Daoy (cell line): ENCODE results near the gene SHOC1. TPM values are rescaled to one million over a fixed set of nuclear protein-coding genes. Genes with fewer than 3 reads are reported as not detected.
A peak's percentile ranks its signal among the peaks of the same experiment; 100 is the strongest.
"Not testable (repeated sequence)": the region's sequence is repeated elsewhere in the genome, so short reads cannot be mapped to it uniquely, and the experiment has no call there.

ENCODE experiments used
- DNase-seq: peaks from one replicate; pipeline ENCODE4 v3.0.0-alpha.2; 2015; ENCODE audit warnings: low read depth
- total RNA-seq: library from RNA; depleted of rRNA; stranded (reverse); fragments of >200 nt; shearing (Covaris generic); gene quantifications from 2 replicates; pipeline ENCODE4 v1.2.3, GENCODE V29; 2014; rRNA removed

SHOC1 gene
- total RNA-seq, 1 experiment from 2014 or later, result not detected

GRCh38 chr9:111805262-111805661, 10.5 kb upstream of the SHOC1 start:
- no peak for DNase-seq

DNA sequence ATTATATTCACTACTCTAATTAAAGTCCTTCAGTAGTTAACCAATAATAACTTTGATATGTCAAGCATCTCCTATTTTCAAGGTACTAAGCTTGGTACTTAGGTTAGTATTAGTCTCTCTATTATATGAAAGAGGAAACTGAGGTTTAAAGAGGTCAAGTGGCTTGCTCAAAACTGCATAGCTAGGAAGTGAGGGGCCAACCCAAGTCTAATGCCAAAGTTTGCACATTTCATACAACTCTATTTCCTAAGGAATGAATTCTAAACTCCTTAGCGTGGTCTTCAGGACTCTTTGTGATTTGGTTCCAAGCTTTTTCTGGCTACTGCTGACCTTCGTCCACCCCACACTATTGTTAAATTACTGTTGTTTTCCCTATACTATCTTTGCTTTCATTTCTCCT, 9.9 kb upstream of the SHOC1 start:
- no peak for DNase-seq

DNA sequence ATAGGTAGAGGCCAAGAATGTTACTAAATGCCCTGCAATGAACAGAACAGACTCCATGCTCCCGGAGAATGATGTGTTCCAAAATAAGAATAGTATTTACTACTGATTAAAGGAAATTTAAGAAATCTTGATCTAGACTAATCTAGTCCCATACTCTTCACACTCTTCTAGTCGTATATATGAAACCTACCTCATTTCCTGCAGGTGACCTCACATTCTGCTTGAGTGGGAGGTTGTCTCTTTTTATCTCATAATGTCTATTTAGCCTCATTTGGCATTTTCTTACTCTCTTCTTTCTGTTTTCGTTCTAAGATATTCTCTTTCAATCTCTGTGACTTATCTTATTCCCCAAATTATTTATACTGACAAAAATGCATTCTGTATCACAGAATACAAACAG, 9.2 kb upstream of the SHOC1 start:
- no peak for DNase-seq

GRCh38 chr9:111799915-111800526, 5.3 kb upstream of the SHOC1 start:
- no peak for DNase-seq

DNA sequence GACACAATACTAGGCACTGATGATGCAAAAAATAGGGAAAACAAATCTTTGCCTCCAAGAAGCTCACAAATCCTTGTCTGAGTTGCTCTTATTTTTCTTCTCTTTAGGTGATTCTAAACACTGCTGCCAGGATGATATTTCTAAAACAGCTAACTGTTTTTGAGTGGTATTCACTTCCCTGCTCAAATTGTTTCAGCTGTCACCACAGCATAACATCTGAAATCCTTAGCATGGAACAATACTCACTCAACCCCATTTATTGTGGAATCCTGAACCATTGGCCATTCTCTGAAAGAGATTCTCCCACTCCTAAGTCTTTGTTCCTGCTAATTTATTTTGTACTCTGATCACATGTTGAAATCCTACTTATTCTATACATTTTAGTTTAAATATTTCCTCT, 4.8 kb upstream of the SHOC1 start:
- no peak for DNase-seq

DNA sequence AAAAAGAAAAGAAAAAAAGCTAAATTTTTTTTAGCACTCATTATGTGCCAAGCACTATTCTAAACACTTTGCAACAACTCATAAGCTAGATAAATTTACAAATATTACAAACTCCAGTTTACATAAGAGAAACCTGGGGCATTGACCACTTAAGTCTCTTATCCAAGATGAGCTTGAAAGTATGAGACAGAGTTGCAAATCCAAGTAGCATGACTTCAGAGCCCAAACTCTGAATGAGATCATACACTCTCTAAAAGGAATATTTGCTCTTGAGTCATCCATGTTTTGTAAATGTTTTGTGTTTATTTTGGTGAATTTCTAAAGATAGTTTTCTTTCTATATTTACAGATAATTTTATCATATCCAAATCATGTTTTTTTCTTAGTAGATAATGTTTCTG, 4.0 kb upstream of the SHOC1 start:
- DNase-seq, result peak; percentile 10

GRCh38 chr9:111795557-111795839, 761 bp upstream of the SHOC1 start:
- no peak for DNase-seq

GRCh38 chr9:111791821-111792220, 2.9 kb downstream of the SHOC1 start:
- not testable (repeated sequence) for DNase-seq

DNA sequence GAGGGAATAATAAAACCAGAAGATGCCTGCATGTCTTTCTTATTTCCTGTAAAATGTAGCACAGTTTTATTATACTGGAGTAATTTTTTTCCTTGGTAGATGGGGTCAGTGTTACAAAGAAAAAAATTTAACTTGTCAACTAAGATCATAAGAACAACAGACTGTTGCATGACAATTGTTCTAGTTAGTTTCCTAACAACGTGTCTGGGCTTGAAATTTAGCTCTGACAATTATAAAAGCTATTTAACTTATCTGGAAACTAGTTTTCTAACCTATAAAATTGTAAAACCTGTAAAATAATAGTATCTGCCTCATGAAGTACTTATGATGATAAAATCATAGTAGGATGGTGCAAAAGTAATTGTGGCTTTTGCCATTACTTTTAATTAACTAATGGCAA, 4.9 kb downstream of the SHOC1 start:
- no peak for DNase-seq

- DNase-seq, result no peak
These were observed 10.9 kb downstream of the SHOC1 start for GRCh38 chr9:111783857-111784256.

DNA sequence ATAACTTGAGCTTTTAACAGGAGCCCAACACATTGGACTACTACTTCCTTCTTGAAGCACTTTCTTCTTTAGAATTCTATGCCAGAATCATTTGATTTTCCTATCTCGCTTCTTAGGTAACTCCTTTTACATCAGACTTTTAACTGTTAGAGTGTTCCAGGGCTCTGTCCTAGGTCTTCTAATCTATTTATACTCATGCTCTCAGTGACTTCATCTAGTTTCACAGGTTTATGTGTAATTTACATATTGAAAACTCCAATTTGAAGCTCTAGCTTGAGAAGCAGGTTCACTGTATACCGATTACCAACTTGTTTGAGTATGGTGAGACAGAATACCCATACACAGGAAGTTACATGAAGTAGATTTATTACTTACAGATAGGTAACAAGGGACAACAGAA, 11.3 kb downstream of the SHOC1 start:
- no peak for DNase-seq

DNA sequence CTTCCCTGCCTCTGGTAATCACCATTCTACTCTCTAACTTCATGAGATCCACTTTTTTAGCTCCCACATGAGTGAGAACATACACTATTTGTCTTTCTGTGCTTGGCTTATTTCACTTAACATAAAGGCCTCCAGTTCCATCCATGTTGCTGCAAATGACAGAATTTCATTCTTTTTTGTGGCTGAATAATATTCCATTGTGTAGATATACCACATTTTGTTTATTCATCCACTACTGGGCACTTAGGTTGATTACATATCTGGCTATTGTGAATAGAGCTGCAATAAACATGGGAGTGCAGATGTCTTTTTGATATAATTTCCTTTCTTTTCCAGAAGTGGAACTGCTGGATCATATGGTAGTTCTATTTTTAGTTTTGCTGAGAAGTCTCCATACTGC, 28.7 kb downstream of the SHOC1 start:
- no peak for DNase-seq

DNA sequence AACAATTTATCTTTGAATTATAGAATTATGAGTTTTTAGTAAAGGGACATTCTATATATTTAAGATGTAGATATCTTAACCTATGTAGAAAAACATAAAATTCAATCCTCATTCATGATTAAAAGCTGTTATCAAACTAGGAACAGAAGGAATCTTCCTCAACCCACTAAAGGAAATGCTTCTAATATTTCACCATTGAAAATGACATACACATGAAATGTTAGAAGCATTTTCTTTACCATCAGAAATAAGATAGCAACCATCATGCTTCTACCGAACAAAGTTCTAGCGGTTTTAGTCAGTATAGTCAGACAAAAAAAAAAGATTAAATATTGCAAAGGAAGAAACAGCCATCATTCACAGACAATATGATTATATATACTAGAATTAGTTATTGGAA, 32.2 kb downstream of the SHOC1 start:
- DNase-seq, result no peak

DNA sequence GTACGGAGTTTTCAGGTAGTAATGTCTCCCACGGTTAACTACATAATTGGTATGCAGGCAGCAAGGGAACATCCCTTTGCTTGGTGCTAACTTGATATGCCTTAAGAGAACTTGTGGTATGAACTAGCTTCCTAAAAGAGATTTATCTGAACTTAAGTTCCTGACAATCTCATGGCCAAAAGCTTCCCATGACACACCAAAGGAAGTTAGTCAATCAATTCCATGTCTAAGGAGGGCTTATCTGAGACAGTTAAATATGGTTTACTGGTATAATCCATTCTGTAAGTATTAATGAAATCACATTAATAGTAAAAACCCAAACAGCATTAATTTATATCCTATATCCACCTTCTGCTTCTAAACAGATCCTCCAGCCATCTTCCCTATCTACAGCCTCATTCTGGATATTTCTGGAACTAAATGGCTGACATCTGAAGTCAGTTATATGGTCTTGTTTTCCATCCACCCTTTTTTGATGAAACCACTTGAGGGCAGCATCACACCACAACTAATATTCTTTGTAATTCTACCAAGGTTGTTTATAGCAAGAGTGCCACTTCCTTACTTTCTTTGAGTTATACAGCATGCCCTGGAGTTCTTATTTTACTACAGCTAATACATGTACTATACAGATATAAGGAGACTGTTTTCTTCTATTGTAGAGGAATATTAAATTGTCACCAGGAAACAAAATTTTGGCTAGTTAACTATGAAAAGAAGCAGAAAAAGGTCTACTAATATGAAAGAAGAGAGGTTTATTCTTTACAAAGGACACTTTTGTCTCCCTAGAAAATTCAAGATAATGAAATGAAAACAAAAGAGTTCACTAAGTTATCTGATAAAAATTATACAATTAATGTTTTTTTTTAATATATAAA, 34.7 kb downstream of the SHOC1 start:
- peak; percentile 88 for DNase-seq

GRCh38 chr9:111754800-111755199, 39.9 kb downstream of the SHOC1 start:
- no peak for DNase-seq

- no peak for DNase-seq
These were observed 42.3 kb downstream of the SHOC1 start for GRCh38 chr9:111752455-111752854.

Other genes with a start within 250 kb of the SHOC1 start
- 166 and 176 TPM in 2 replicates for gene PTGR1, start 195.3 kb downstream of the SHOC1 start, total RNA-seq
- gene DNAJC25, start 163.6 kb downstream of the SHOC1 start, total RNA-seq, result 19.5 and 22.5 TPM in 2 replicates
- gene GNG10, start 133.3 kb downstream of the SHOC1 start, total RNA-seq, result 140 and 158 TPM in 2 replicates
- gene UGCG, start 101.9 kb upstream of the SHOC1 start, total RNA-seq, result 235 and 250 TPM in 2 replicates